ENCODE data around the gene MXD1. TPM values are rescaled to one million over a fixed set of nuclear protein-coding genes. Genes with fewer than 3 reads are reported as not detected.
A peak's percentile ranks its signal among the peaks of the same experiment; 100 is the strongest.
"Not testable (repeated sequence)": the region's sequence is repeated elsewhere in the genome, so short reads cannot be mapped to it uniquely, and the experiment has no call there.

The MXD1 gene, protein sequence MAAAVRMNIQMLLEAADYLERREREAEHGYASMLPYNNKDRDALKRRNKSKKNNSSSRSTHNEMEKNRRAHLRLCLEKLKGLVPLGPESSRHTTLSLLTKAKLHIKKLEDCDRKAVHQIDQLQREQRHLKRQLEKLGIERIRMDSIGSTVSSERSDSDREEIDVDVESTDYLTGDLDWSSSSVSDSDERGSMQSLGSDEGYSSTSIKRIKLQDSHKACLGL
- 100 to 1,000 TPM in 2 of 4 donors, 10 to 100 TPM in 2; 11.7 to 154 (median 113) TPM for total RNA-seq

DNA sequence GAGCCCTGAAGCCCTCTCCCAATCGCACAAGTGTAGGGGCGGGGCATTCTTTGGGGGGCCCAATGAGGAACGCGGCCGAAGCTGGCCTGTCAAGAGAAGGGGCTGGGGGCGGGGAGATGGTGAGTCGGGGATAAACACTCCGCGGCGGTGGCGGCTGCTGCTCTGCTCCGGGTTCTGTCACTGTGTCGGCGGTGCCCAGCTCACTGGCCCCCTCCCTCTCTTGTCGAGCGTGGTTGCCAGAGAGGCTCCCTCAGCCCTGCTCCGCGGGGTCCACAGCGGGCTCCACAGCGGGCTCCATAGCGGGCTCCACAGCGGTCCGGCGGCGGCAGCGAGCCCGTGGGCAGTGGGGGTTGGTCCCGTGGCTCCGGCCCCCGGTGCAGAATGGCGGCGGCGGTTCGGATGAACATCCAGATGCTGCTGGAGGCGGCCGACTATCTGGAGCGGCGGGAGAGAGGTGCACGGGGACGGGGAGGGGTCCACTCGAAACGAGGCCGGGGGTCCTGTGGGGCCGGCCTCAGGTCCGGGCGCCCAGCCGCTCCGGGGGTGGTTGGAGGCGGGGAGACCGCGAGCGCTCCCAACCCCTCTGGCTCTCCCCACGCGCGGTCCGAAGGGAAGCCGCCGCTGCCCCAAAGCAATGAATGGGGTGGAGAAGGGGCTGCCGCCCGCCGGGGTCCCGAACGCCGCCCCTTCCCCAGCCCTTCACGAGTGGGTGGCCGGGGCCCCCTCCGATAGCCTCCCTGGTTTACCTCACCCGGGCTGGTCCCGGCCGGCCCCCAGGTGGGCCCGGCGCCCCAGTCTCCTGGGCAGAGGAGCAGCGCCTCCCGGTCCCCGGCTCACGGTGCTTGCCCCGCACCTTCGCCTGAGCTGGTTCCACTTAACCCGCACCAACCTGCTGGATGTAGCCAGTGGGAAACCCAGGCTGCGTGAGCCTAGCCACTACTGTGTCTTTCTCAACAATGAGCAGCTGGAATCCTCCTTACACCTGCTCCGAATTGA is at the start of gene MXD1:
Gene MXD1 (plus strand): TSS at position 160 of the 996 bp plus-strand sequence. CDS start 222 bp downstream, at position 382.
- WGBS, 2 donors (ENCODE audit: low coverage in 1 of 2): 1 to 6% methylated on average over 2 to 51 of the region's 81 CpGs
- Histone ChIP-seq H3K27ac (peak within 1 kb of the TSS; percentile 94 to 99 (median 98)), H3K4me1 (peaks cover 13 to 49% (median 21%) of the 10 kb centered on the region in 4 donors), H3K36me3 (peaks cover 0 to 11% (median 4%) of the 10 kb centered on the region in 4 donors), H3K4me3 (peak within 1 kb of the TSS; percentile 74 to 92 (median 90)), H3K9me3 (no peaks in the 10 kb centered on the region), H3K27me3 (no peaks in the 10 kb centered on the region)
- intact Hi-C loops (cut with DNase I; ENCODE audit: low total_unique reads) (loop anchor here (2.0 to 10.0 kb wide), 3 partner anchors 160 to 387 kb away; partner anchors contain the start of gene FAM136A), in situ Hi-C loops (cut with MboI; ENCODE audit: low pct_ligation_motif_present in 1 of 4, low pct_unique_long_range_greater_than_20kb in 1 of 4, low sequenced_read_pairs in 3 of 4) (loop anchor here in 3 of 4 donors (5.0 to 25.0 kb wide), 5 partner anchors 147 to 380 kb away; partner anchors contain the start of gene SNRPG (in 2 of the 3))
- DNase-seq: peak; percentile 35
- TF ChIP-seq POLR2A (IDR thresholded peaks at IDR 0.05): peak; percentile 98
- no peak for TF ChIP-seq EP300 (IDR thresholded peaks at IDR 0.05; ENCODE audit: low read depth)
- peak; percentile 95 to 98 (median 97) for TF ChIP-seq POLR2AphosphoS5 (IDR thresholded peaks at IDR 0.05)

DNA sequence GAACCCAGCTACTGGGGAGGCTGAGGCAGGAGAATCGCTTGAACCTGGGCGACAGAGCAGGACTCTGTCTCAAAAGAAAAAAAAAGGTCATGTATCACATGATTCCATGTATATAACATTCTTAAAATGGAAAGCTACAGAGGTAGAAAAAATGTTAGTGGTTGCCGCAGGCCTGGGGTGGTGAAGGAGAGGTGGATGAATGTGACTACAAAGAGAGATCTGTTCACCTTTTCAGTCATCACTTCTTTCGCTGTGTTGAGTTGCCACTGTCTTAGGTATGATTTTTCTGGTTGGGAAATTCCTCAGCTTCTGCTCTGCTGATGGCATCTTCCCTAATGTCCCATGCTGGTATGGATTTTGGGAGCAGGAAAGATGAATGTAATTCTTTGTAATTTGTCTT is 26.5 kb upstream of the MXD1 start:
- no peak overlapping the region for H3K27ac ChIP-seq
- H3K27me3 ChIP-seq: no peaks in the 10 kb centered on the region
- WGBS, 2 donors (ENCODE audit: low coverage in 1 of 2): 91 to 95% methylated on average over 4 of the region's 4 CpGs
- H3K9me3 ChIP-seq: no peaks in the 10 kb centered on the region
- in situ Hi-C loops (cut with MboI; ENCODE audit: low pct_ligation_motif_present in 1 of 4, low pct_unique_long_range_greater_than_20kb in 1 of 4, low sequenced_read_pairs in 3 of 4) (no loop called here), intact Hi-C loops (cut with DNase I; ENCODE audit: low total_unique reads) (no loop called here)
- H3K4me1 ChIP-seq: peaks cover 0 to 5% (median 2%) of the 10 kb centered on the region in 4 donors
- H3K4me3 ChIP-seq: no peak overlapping the region
- H3K36me3 ChIP-seq: no peaks in the 10 kb centered on the region
- no peak for DNase-seq
- no peak for TF ChIP-seq POLR2A (IDR thresholded peaks at IDR 0.05)
- no peak for TF ChIP-seq EP300 (IDR thresholded peaks at IDR 0.05; ENCODE audit: low read depth)
- TF ChIP-seq POLR2AphosphoS5 (IDR thresholded peaks at IDR 0.05): no peak
- TF ChIP-seq, protein P1, sequence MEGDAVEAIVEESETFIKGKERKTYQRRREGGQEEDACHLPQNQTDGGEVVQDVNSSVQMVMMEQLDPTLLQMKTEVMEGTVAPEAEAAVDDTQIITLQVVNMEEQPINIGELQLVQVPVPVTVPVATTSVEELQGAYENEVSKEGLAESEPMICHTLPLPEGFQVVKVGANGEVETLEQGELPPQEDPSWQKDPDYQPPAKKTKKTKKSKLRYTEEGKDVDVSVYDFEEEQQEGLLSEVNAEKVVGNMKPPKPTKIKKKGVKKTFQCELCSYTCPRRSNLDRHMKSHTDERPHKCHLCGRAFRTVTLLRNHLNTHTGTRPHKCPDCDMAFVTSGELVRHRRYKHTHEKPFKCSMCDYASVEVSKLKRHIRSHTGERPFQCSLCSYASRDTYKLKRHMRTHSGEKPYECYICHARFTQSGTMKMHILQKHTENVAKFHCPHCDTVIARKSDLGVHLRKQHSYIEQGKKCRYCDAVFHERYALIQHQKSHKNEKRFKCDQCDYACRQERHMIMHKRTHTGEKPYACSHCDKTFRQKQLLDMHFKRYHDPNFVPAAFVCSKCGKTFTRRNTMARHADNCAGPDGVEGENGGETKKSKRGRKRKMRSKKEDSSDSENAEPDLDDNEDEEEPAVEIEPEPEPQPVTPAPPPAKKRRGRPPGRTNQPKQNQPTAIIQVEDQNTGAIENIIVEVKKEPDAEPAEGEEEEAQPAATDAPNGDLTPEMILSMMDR (IDR thresholded peaks at IDR 0.05): no peak

DNA sequence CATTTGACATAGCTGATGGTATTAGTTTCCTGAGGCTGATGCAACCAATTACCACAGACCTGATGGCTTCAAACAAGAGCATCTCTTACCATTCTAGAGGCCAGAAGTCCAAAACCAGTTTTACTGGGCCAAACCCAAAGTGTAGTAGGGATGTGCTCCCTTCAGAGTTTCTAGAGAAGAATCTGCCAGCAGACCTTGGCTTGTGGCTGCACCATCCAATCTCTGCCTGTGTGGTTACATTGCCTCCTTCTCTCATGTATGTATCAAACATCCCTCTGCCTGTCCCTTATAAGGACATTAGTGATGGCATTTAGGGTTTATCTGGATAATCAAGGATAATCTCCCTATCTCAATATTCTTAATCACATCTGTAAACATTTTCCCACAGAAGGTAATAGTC is 25.6 kb upstream of the MXD1 start:
- no peak for TF ChIP-seq EP300 (IDR thresholded peaks at IDR 0.05; ENCODE audit: low read depth)
- TF ChIP-seq, protein P1 (IDR thresholded peaks at IDR 0.05): no peak
- TF ChIP-seq POLR2A (IDR thresholded peaks at IDR 0.05): no peak
- no peak for TF ChIP-seq POLR2AphosphoS5 (IDR thresholded peaks at IDR 0.05)
- no peaks in the 10 kb centered on the region for H3K36me3 ChIP-seq
- intact Hi-C loops (cut with DNase I; ENCODE audit: low total_unique reads) (no loop called here), in situ Hi-C loops (cut with MboI; ENCODE audit: low pct_ligation_motif_present in 1 of 4, low pct_unique_long_range_greater_than_20kb in 1 of 4, low sequenced_read_pairs in 3 of 4) (no loop called here)
- no peak overlapping the region for H3K27ac ChIP-seq
- peaks cover 0 to 7% (median 3%) of the 10 kb centered on the region in 4 donors for H3K4me1 ChIP-seq
- H3K4me3 ChIP-seq: no peak overlapping the region
- no peaks in the 10 kb centered on the region for H3K9me3 ChIP-seq
- no peaks in the 10 kb centered on the region for H3K27me3 ChIP-seq
- no peak for DNase-seq

DNA sequence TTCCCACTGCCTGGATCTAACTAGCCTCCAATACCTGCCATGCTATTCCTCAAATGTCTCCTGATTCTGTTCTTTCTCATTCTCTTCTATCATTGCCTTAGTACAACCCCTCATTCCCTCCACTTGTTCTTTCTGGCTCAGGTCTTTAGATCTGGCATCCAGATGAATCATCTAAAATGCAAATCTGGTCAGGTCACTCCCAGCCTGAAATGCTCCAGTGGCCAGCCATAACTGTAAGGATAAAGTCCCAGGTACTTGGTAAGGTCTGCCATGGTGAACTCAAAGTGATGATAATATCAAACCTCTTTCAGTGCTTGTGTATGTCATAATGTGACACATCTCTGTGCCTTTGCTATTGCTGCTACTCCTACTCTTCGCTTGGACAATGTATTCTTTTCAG is 24.0 kb upstream of the MXD1 start:
- no peak overlapping the region for H3K27ac ChIP-seq
- peaks cover 0 to 2% (median 0%) of the 10 kb centered on the region in 4 donors for H3K36me3 ChIP-seq
- H3K9me3 ChIP-seq: no peaks in the 10 kb centered on the region
- H3K4me1 ChIP-seq: peaks cover 12 to 22% (median 15%) of the 10 kb centered on the region in 4 donors
- H3K4me3 ChIP-seq: no peak overlapping the region
- 43 to 88% methylated on average over 1 of the region's 1 CpG for WGBS, 2 donors (ENCODE audit: low coverage in 1 of 2)
- TF ChIP-seq POLR2AphosphoS5 (IDR thresholded peaks at IDR 0.05) (no peak), POLR2A (IDR thresholded peaks at IDR 0.05) (no peak)
- TF ChIP-seq, protein P1 (IDR thresholded peaks at IDR 0.05): no peak
- intact Hi-C loops (cut with DNase I; ENCODE audit: low total_unique reads): no loop called here
- no peak for DNase-seq
- H3K27me3 ChIP-seq: no peaks in the 10 kb centered on the region
- in situ Hi-C loops (cut with MboI; ENCODE audit: low pct_ligation_motif_present in 1 of 4, low pct_unique_long_range_greater_than_20kb in 1 of 4, low sequenced_read_pairs in 3 of 4): no loop called here

DNA sequence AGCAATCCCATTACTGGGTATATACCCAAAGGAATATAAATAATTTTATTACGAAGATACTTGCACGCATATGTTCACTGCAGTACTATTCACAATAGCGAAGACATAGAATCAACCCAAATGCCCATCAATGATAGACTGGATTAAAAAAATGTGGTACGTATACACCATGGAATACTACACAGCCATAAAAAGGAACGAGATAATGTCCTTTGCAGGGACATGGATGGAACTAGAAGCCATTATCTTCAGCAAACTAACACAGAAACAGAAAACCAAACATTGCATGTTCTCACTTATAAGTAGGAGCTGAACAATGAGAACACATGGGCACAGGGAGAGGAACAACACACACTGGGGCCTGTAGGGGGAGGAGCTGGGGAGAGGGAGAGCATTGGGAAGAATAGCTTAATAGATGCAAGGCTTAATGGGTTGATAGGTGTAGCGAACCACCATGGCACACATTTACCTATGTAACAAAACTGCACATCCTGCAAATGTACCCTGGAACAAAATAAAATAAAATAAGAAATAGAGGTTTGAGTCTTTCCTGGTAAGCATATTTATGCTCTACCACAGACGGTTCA is 22.0 kb upstream of the MXD1 start:
- H3K27me3 ChIP-seq; in situ Hi-C loops (cut with MboI; ENCODE audit: low pct_ligation_motif_present in 1 of 4, low pct_unique_long_range_greater_than_20kb in 1 of 4, low sequenced_read_pairs in 3 of 4); intact Hi-C loops (cut with DNase I; ENCODE audit: low total_unique reads); H3K9me3 ChIP-seq; DNase-seq: not testable (repeated sequence)
- peaks cover 12 to 26% (median 15%) of the 10 kb centered on the region in 4 donors for H3K4me1 ChIP-seq
- peaks cover 0 to 21% (median 10%) of the 10 kb centered on the region in 4 donors for H3K36me3 ChIP-seq
- peak overlapping the region in 1 of 4 donors; percentile 82 for H3K27ac ChIP-seq
- H3K4me3 ChIP-seq: peak overlapping the region in 2 of 4 donors; percentile 57 to 93
- 93 to 98% methylated on average over 7 of the region's 7 CpGs for WGBS, 2 donors (ENCODE audit: low coverage in 1 of 2)
